Suprapubic skin (tissue), 4 donors: Measurements from ENCODE around the gene F2RL1. TPM values are rescaled to one million over a fixed set of nuclear protein-coding genes. Genes with fewer than 3 reads are reported as not detected.

Experiments used
- DNase-seq, 2 donors: peaks; one replicate each; pipeline ENCODE4 v3.0.0-alpha.2; 2019; ENCODE audit warnings: low spot score in 2 of 2
- H3K27ac ChIP-seq: fragments of 200-600 bp; sonication (generic); one replicate; pipeline ENCODE4 v1.5.1; 2019
- H3K27me3 ChIP-seq: fragments of 200-600 bp; sonication (generic); one replicate; pipeline ENCODE4 v1.5.1; 2019
- H3K36me3 ChIP-seq: fragments of 200-600 bp; sonication (generic); one replicate; pipeline ENCODE4 v1.5.1; 2019
- H3K4me1 ChIP-seq: fragments of 200-600 bp; sonication (generic); one replicate; pipeline ENCODE4 v1.5.1; 2019
- H3K4me3 ChIP-seq: fragments of 200-600 bp; sonication (generic); one replicate; pipeline ENCODE4 v1.5.1; 2019; ENCODE audit warnings: mild to moderate bottlenecking
- H3K9me3 ChIP-seq: fragments of 200-600 bp; sonication (generic); one replicate; pipeline ENCODE4 v1.5.1; 2019
- CTCF ChIP-seq, 2 donors: fragments of 200-600 bp in 1 of 2; fragments of 450-650 bp in 1 of 2; sonication (generic) in 1 of 2; IDR thresholded peaks; one replicate each; pipeline ENCODE4 v1.5.1; 2016 to 2019; ENCODE audit warnings: antibody characterized with exemption in 2 of 2, mild to moderate bottlenecking in 1 of 2, moderate library complexity in 1 of 2
- EP300 ChIP-seq: sonication (generic); formaldehyde crosslinking; IDR thresholded peaks from one replicate; pipeline ENCODE4 v1.6.1; 2017; ENCODE audit warnings: antibody characterized with exemption
- POLR2A ChIP-seq, 2 donors: fragments of 450-650 bp; IDR thresholded peaks; one replicate each; pipeline ENCODE4 v1.6.1; 2017; ENCODE audit warnings: antibody characterized with exemption in 2 of 2, mild to moderate bottlenecking in 2 of 2, moderate library complexity in 2 of 2
- POLR2AphosphoS5 ChIP-seq, 3 donors: sonication (generic); formaldehyde crosslinking; IDR thresholded peaks; one replicate each; pipeline ENCODE4 v1.6.1; 2017; ENCODE audit warnings: antibody characterized with exemption in 3 of 3
- WGBS: methylation state at CpG from one replicate; pipeline ENCODE4 v1.1.5; 2018; 5-methylcytosine and 5-hydroxymethylcytosine counted together
- total RNA-seq, 4 donors: library from RNA; depleted of rRNA; stranded (reverse); fragments of >200 nt; gene quantifications; one replicate each; pipeline ENCODE4 v1.1.0, GENCODE V29; 2016

The F2RL1 gene
- total RNA-seq, 4 donors from 2014 or later = 20.8 to 107 (median 77.7) TPM

- peaks cover 3% of the 10 kb centered on the region for H3K4me1 ChIP-seq
- TF ChIP-seq POLR2A (IDR thresholded peaks at IDR 0.05) = no peak
- no peak for TF ChIP-seq EP300
- TF ChIP-seq POLR2AphosphoS5 (IDR thresholded peaks at IDR 0.05) = no peak
- no peak for TF ChIP-seq CTCF (IDR thresholded peaks at IDR 0.05)
- no peak overlapping the region for H3K4me3 ChIP-seq
- WGBS = 24% methylated on average over 2 of the region's 2 CpGs
- no peaks in the 10 kb centered on the region for H3K9me3 ChIP-seq
- no peak for DNase-seq
- no peak overlapping the region for H3K27ac ChIP-seq
- H3K36me3 ChIP-seq = peaks cover 10% of the 10 kb centered on the region
- H3K27me3 ChIP-seq = no peaks in the 10 kb centered on the region
Measured at GRCh38 chr5:76831110-76831452, 12.3 kb downstream of the F2RL1 start.

- WGBS = 85% methylated on average over 2 of the region's 2 CpGs
- TF ChIP-seq EP300 = no peak
- no peak for TF ChIP-seq CTCF (IDR thresholded peaks at IDR 0.05)
- no peak for TF ChIP-seq POLR2A (IDR thresholded peaks at IDR 0.05)
- TF ChIP-seq POLR2AphosphoS5 (IDR thresholded peaks at IDR 0.05) = no peak
- Histone ChIP-seq H3K27ac (no peak overlapping the region), H3K9me3 (no peaks in the 10 kb centered on the region), H3K4me3 (no peak overlapping the region), H3K36me3 (peaks cover 10% of the 10 kb centered on the region), H3K4me1 (no peaks in the 10 kb centered on the region), H3K27me3 (no peaks in the 10 kb centered on the region)
- DNase-seq = no peak
Measured at GRCh38 chr5:76836181-76836580, 17.4 kb downstream of the F2RL1 start.

GRCh38 chr5:76836585-76836984, 17.8 kb downstream of the F2RL1 start:
- Histone ChIP-seq H3K36me3 (peaks cover 10% of the 10 kb centered on the region), H3K4me3 (no peak overlapping the region), H3K27ac (no peak overlapping the region), H3K4me1 (no peaks in the 10 kb centered on the region), H3K9me3 (no peaks in the 10 kb centered on the region), H3K27me3 (no peaks in the 10 kb centered on the region)
- 83% methylated on average over 4 of the region's 4 CpGs for WGBS
- TF ChIP-seq EP300 = no peak
- no peak for TF ChIP-seq POLR2AphosphoS5 (IDR thresholded peaks at IDR 0.05)
- TF ChIP-seq POLR2A (IDR thresholded peaks at IDR 0.05) = no peak
- TF ChIP-seq CTCF (IDR thresholded peaks at IDR 0.05) = no peak
- no peak for DNase-seq

- TF ChIP-seq EP300 (no peak), CTCF (IDR thresholded peaks at IDR 0.05) (no peak), POLR2A (IDR thresholded peaks at IDR 0.05) (no peak), POLR2AphosphoS5 (IDR thresholded peaks at IDR 0.05) (no peak)
- Histone ChIP-seq H3K4me1 (no peaks in the 10 kb centered on the region), H3K27ac (no peak overlapping the region), H3K36me3 (peaks cover 8% of the 10 kb centered on the region), H3K9me3 (no peaks in the 10 kb centered on the region), H3K27me3 (no peaks in the 10 kb centered on the region), H3K4me3 (no peak overlapping the region)
- DNase-seq = no peak
- 57% methylated on average over 7 of the region's 7 CpGs for WGBS
Measured at GRCh38 chr5:76838481-76839261, 19.8 kb downstream of the F2RL1 start.

- WGBS = 83% methylated on average over 3 of the region's 3 CpGs
- no peaks in the 10 kb centered on the region for H3K9me3 ChIP-seq
- H3K27ac ChIP-seq = no peak overlapping the region
- no peak overlapping the region for H3K4me3 ChIP-seq
- DNase-seq = no peak
- H3K4me1 ChIP-seq = no peaks in the 10 kb centered on the region
- no peaks in the 10 kb centered on the region for H3K36me3 ChIP-seq
- TF ChIP-seq POLR2A (IDR thresholded peaks at IDR 0.05) (no peak), EP300 (no peak), CTCF (IDR thresholded peaks at IDR 0.05) (no peak), POLR2AphosphoS5 (IDR thresholded peaks at IDR 0.05) (no peak)
- no peaks in the 10 kb centered on the region for H3K27me3 ChIP-seq
Measured at GRCh38 chr5:76841361-76841760, 22.5 kb downstream of the F2RL1 start.
